Measurements from ENCODE around the gene TMEM121. TPM values are rescaled to one million over a fixed set of nuclear protein-coding genes. Genes with fewer than 3 reads are reported as not detected.

The TMEM121 gene
- total RNA-seq, 1 experiment from 2014 or later, result 1.0 TPM

- intact Hi-C loops (cut with micrococcal nuclease; ENCODE audit: unreplicated experiment), result loop anchor here (5.0 kb wide), 1 partner anchor 402 kb away; no protein-coding TSS in a partner anchor
- CTCF ChIA-PET, result no interaction called here
- H2AFZ ChIP-seq, result no peak overlapping the region
Measured at GRCh38 chr14:105494606-105494929, 31.8 kb upstream of the TMEM121 start.

GRCh38 chr14:105495101-105495989, 31.0 kb upstream of the TMEM121 start:
- no peak overlapping the region for H3K27ac ChIP-seq
- no peak overlapping the region for H3K4me2 ChIP-seq
- no peak overlapping the region for H3K4me3 ChIP-seq
- H3K4me1 ChIP-seq (replicated peaks; ENCODE audit: insufficient read depth), result 0 out of 2 replicates have a peak, but pooled peaks cover 5% of the 10 kb centered on the region
- H2AFZ ChIP-seq, result no peak overlapping the region
- peaks cover 6% of the 10 kb centered on the region for H4K20me1 ChIP-seq (ENCODE audit: insufficient read depth)
- TF ChIP-seq EZH2 (IDR thresholded peaks at IDR 0.05; ENCODE audit: low read depth) (no peak), CTCF (conservative IDR thresholded peaks at IDR 0.05) (no peak)
- POLR2A ChIA-PET (ENCODE audit: unreplicated experiment), result no interaction called here
- CTCF ChIA-PET, result no interaction called here
- H3K36me3 ChIP-seq (ENCODE audit: low read depth), result no peaks in the 10 kb centered on the region
- no peaks in the 10 kb centered on the region for H3K27me3 ChIP-seq (ENCODE audit: insufficient read depth, low read depth)
- H3K9me2 ChIP-seq (ENCODE audit: insufficient read depth), result no peaks in the 10 kb centered on the region
- peaks cover 7% of the 10 kb centered on the region; the same call in 1 of the 2 replicates for H3F3A ChIP-seq (ENCODE audit: insufficient read depth, low read depth)
- intact Hi-C loops (cut with micrococcal nuclease; ENCODE audit: unreplicated experiment), result no loop called here
- no peaks in the 10 kb centered on the region for H3K9me3 ChIP-seq (ENCODE audit: insufficient read depth, low read depth)
- 0 out of 2 replicates have a peak, but pooled peaks cover 5% of the 10 kb centered on the region for H3K79me2 ChIP-seq (ENCODE audit: low read depth)
- DNase-seq, result no peak
- no TSS peak for BruUV-seq (replicated peaks)

More at GRCh38 chr14:105494606-105494929, 31.8 kb upstream of the TMEM121 start:
- Histone ChIP-seq H3K79me2 (ENCODE audit: low read depth) (0 out of 2 replicates have a peak, but pooled peaks cover 5% of the 10 kb centered on the region), H3K9me3 (ENCODE audit: insufficient read depth, low read depth) (no peaks in the 10 kb centered on the region), H3K4me2 (no peak overlapping the region), H3K9me2 (ENCODE audit: insufficient read depth) (no peaks in the 10 kb centered on the region), H3K4me1 (replicated peaks; ENCODE audit: insufficient read depth) (0 out of 2 replicates have a peak, but pooled peaks cover 5% of the 10 kb centered on the region), H3K27me3 (ENCODE audit: insufficient read depth, low read depth) (no peaks in the 10 kb centered on the region), H3K36me3 (ENCODE audit: low read depth) (no peaks in the 10 kb centered on the region), H3K4me3 (no peak overlapping the region), H4K20me1 (ENCODE audit: insufficient read depth) (peaks cover 6% of the 10 kb centered on the region), H3F3A (ENCODE audit: insufficient read depth, low read depth) (peaks cover 7% of the 10 kb centered on the region; the same call in 1 of the 2 replicates), H3K27ac (no peak overlapping the region)
- POLR2A ChIA-PET (ENCODE audit: unreplicated experiment), result no interaction called here
- DNase-seq, result no peak
- BruUV-seq (replicated peaks), result no TSS peak
- TF ChIP-seq EZH2 (IDR thresholded peaks at IDR 0.05; ENCODE audit: low read depth) (no peak), CTCF (conservative IDR thresholded peaks at IDR 0.05) (no peak)

GRCh38 chr14:105495990-105496830, 30.2 kb upstream of the TMEM121 start:
- H2AFZ ChIP-seq, result no peak overlapping the region
- H3K79me2 ChIP-seq (ENCODE audit: low read depth), result 0 out of 2 replicates have a peak, but pooled peaks cover 5% of the 10 kb centered on the region
- 0 out of 2 replicates have a peak, but pooled peaks cover 5% of the 10 kb centered on the region for H3K4me1 ChIP-seq (replicated peaks; ENCODE audit: insufficient read depth)
- no peak overlapping the region for H3K4me3 ChIP-seq
- no TSS peak for BruUV-seq (replicated peaks)
- H3K36me3 ChIP-seq (ENCODE audit: low read depth), result no peaks in the 10 kb centered on the region
- H3K9me3 ChIP-seq (ENCODE audit: insufficient read depth, low read depth), result no peaks in the 10 kb centered on the region
- intact Hi-C loops (cut with micrococcal nuclease; ENCODE audit: unreplicated experiment), result no loop called here
- DNase-seq, result no peak
- ChIA-PET POLR2A (ENCODE audit: unreplicated experiment) (no interaction called here), CTCF (no interaction called here)
- no peaks in the 10 kb centered on the region for H3K9me2 ChIP-seq (ENCODE audit: insufficient read depth)
- peaks cover 10% of the 10 kb centered on the region; the same call in 1 of the 2 replicates for H3F3A ChIP-seq (ENCODE audit: insufficient read depth, low read depth)
- no peak overlapping the region for H3K27ac ChIP-seq
- no peak for TF ChIP-seq EZH2 (IDR thresholded peaks at IDR 0.05; ENCODE audit: low read depth)
- no peak for TF ChIP-seq CTCF (conservative IDR thresholded peaks at IDR 0.05)
- H4K20me1 ChIP-seq (ENCODE audit: insufficient read depth), result peaks cover 6% of the 10 kb centered on the region
- H3K27me3 ChIP-seq (ENCODE audit: insufficient read depth, low read depth), result no peaks in the 10 kb centered on the region
- no peak overlapping the region for H3K4me2 ChIP-seq
